Bronchial epithelial cell (primary cell): ENCODE data around the gene RFFL. TPM values are rescaled to one million over a fixed set of nuclear protein-coding genes. Genes with fewer than 3 reads are reported as not detected.

Experiments
- DNase-seq: peaks from one replicate; pipeline ENCODE4 v3.0.0-alpha.2; 2010; ENCODE audit warnings: low read depth
- FAIRE-seq: peaks from 2 replicates; lab custom pipeline; 2011; peaks lifted over from hg19 to GRCh38; lab: Jason Lieb, UNC
- H3K27me3 ChIP-seq: 2 replicates; pipeline ENCODE4 v1.5.1; 2011; ENCODE audit warnings: low read length; ENCODE audit not compliant: control insufficient read depth, insufficient read depth
- H3K36me3 ChIP-seq: 2 replicates; pipeline ENCODE4 v1.5.1; 2011; ENCODE audit warnings: low read length; ENCODE audit not compliant: control insufficient read depth, insufficient read depth
- H3K4me3 ChIP-seq: 2 replicates; pipeline ENCODE4 v1.5.1; 2011; ENCODE audit warnings: mild to moderate bottlenecking, low read depth, low read length, control low read depth
- CTCF ChIP-seq: IDR thresholded peaks from 2 replicates; pipeline ENCODE4 v1.5.1; 2011; ENCODE audit warnings: mild to moderate bottlenecking, moderate library complexity, low read length, control low read depth, inconsistent platforms; ENCODE audit not compliant: insufficient read depth, severe bottlenecking
- total RNA-seq: library from RNA; depleted of rRNA; stranded (reverse); fragments of >200 nt; gene quantifications from 2 replicates; pipeline ENCODE4 v1.2.1, GENCODE V29; 2014

Gene RFFL
- total RNA-seq, 1 donor from 2014 or later, result 8.4 TPM

- H3K36me3 ChIP-seq, result peaks cover 16% of the 10 kb centered on the region
- H3K4me3 ChIP-seq, result no peak overlapping the region
- no peaks in the 10 kb centered on the region for H3K27me3 ChIP-seq
- DNase-seq (no peak), FAIRE-seq (no peak)
- TF ChIP-seq CTCF, result no peak
Observed at GRCh38 chr17:35017021-35017420, 46.5 kb downstream of the RFFL start.

GRCh38 chr17:35016369-35016768 is 47.1 kb downstream of the RFFL start:
- no peak for DNase-seq
- no peak for FAIRE-seq
- no peaks in the 10 kb centered on the region for H3K27me3 ChIP-seq
- H3K36me3 ChIP-seq, result peaks cover 13% of the 10 kb centered on the region
- H3K4me3 ChIP-seq, result no peak overlapping the region
- no peak for TF ChIP-seq CTCF

DNA sequence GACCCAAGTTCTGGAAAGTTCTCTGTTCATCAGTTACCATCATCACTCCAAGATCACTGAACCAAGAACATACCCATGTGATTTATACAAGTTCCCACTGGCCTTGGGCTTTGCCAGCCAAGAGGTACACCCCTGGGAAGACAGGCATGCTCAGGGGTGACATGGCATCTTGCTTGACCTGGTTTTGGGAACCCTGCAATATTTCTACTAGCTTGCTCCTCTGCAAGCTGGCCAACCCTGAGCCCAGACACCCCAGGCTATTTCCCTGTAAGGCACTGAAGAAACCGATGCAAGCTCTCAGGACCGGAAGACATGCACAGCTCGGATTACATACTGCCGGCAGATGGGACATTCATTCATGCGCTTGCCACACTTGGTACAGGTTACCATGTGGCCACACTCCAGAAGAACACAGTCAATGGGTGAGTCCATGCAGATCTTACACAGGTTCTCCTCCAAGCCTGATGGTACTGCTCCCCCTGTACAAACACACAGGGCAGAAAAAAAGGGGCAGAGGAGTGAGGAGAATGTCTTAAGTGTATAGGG is 51.8 kb downstream of the RFFL start:
- no peak for TF ChIP-seq CTCF
- Histone ChIP-seq H3K36me3 (peaks cover 3% of the 10 kb centered on the region), H3K4me3 (no peak overlapping the region), H3K27me3 (no peaks in the 10 kb centered on the region)
- DNase-seq (no peak), FAIRE-seq (peak; percentile 13)

DNA sequence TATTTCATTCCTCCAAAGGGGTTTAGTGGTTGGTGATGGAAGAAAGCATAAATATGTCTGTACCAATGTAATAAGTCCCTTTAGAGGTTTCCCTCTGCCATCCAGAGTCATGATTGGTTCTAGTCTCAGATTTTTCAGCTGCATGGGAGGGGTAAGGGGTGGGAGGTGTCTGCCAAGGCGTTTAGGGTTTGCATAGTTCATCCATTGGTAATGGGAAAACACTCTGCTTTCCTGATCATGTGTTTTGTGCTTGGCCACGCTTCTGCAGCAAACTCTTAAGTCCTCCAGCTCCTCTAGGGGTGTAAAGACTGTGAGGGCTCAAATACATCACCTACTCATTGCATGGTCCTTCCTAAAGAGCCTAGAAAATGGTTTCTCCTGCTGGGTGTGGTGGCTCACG is 53.4 kb downstream of the RFFL start:
- Histone ChIP-seq H3K36me3 (peaks cover 1% of the 10 kb centered on the region), H3K4me3 (no peak overlapping the region), H3K27me3 (no peaks in the 10 kb centered on the region)
- FAIRE-seq (no peak), DNase-seq (no peak)
- TF ChIP-seq CTCF, result no peak

- no peak overlapping the region for H3K4me3 ChIP-seq
- no peak for FAIRE-seq
- TF ChIP-seq CTCF, result no peak
- H3K27me3 ChIP-seq, result no peaks in the 10 kb centered on the region
- DNase-seq, result no peak
- H3K36me3 ChIP-seq, result peaks cover 6% of the 10 kb centered on the region
Observed at GRCh38 chr17:35006961-35007360, 56.5 kb downstream of the RFFL start.

GRCh38 chr17:35006345-35006744 is 57.2 kb downstream of the RFFL start:
- Histone ChIP-seq H3K4me3 (no peak overlapping the region), H3K36me3 (peaks cover 12% of the 10 kb centered on the region), H3K27me3 (no peaks in the 10 kb centered on the region)
- no peak for TF ChIP-seq CTCF
- DNase-seq, result no peak
- peak; percentile 40 for FAIRE-seq
